Effector CD8-positive, alpha-beta T cell (primary cell): Measurements from ENCODE around the gene ARRB1.

ENCODE experiments used
- DNase-seq: peaks from one replicate; lab custom pipeline; 2025; lab: John Stamatoyannopoulos, UW

Gene ARRB1

GRCh38 chr11:75301601-75302345, 49.7 kb downstream of the ARRB1 start:
- no peak for DNase-seq

GRCh38 chr11:75301131-75301530, 50.3 kb downstream of the ARRB1 start:
- DNase-seq: no peak

- DNase-seq: no peak
These were observed 52.5 kb downstream of the ARRB1 start for GRCh38 chr11:75298976-75299260.

- no peak for DNase-seq
These were observed 53.1 kb downstream of the ARRB1 start for GRCh38 chr11:75298191-75298975.

GRCh38 chr11:75293903-75294302, 57.6 kb downstream of the ARRB1 start:
- no peak for DNase-seq

- no peak for DNase-seq
These were observed 58.5 kb downstream of the ARRB1 start for GRCh38 chr11:75292943-75293342.

GRCh38 chr11:75291741-75292140, 59.7 kb downstream of the ARRB1 start:
- DNase-seq: no peak

GRCh38 chr11:75289919-75290318, 61.5 kb downstream of the ARRB1 start:
- DNase-seq: no peak

GRCh38 chr11:75289511-75289760, 62.0 kb downstream of the ARRB1 start:
- no peak for DNase-seq

GRCh38 chr11:75287579-75287978, 63.9 kb downstream of the ARRB1 start:
- DNase-seq: no peak

GRCh38 chr11:75286826-75287465, 64.5 kb downstream of the ARRB1 start:
- DNase-seq: no peak

GRCh38 chr11:75285776-75286360, 65.6 kb downstream of the ARRB1 start:
- DNase-seq: no peak

- no peak for DNase-seq
These were observed 68.0 kb downstream of the ARRB1 start for GRCh38 chr11:75283391-75283931.

GRCh38 chr11:75281469-75282095, 69.9 kb downstream of the ARRB1 start:
- no peak for DNase-seq

GRCh38 chr11:75280770-75281468, 70.5 kb downstream of the ARRB1 start:
- DNase-seq: no peak

GRCh38 chr11:75280227-75280701, 71.2 kb downstream of the ARRB1 start:
- DNase-seq: peak; percentile 61

GRCh38 chr11:75279273-75279672, 72.2 kb downstream of the ARRB1 start:
- DNase-seq: no peak

GRCh38 chr11:75277991-75278790, 73.3 kb downstream of the ARRB1 start:
- DNase-seq: no peak

GRCh38 chr11:75277211-75277805, 74.2 kb downstream of the ARRB1 start:
- no peak for DNase-seq

- no peak for DNase-seq
These were observed 74.8 kb downstream of the ARRB1 start for GRCh38 chr11:75276686-75277085.
